Daoy (cell line): ENCODE data around the gene NUP214. TPM values are rescaled to one million over a fixed set of nuclear protein-coding genes. Genes with fewer than 3 reads are reported as not detected.

ENCODE experiments used
- DNase-seq: peaks from one replicate; pipeline ENCODE4 v3.0.0-alpha.2; 2015; ENCODE audit warnings: low read depth
- total RNA-seq: library from RNA; depleted of rRNA; stranded (reverse); fragments of >200 nt; shearing (Covaris generic); gene quantifications from 2 replicates; pipeline ENCODE4 v1.2.3, GENCODE V29; 2014; rRNA removed

The NUP214 gene
- total RNA-seq, 1 experiment from 2014 or later, result 28.7 TPM

DNA sequence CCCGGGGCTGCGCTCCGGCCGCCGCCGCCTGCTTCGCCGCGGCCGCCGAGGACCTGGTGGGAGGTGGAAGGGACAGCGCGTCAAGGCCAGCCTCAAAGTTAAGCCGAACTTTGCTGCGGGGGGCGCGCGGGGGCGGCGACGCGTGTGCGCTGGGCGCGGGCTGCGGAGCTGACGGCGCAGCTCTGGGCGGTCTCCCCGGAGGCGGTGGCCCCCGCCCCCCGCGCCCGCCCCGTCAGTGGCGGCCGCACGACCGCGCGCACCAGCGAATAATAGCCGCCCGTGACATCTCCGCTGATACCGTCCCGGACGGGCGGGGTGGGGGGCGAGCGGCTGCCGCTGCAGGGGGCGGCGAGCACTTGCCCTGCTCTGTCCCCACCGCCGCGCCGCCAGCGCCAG is 151.5 kb downstream of the NUP214 start:
- no peak for DNase-seq

DNA sequence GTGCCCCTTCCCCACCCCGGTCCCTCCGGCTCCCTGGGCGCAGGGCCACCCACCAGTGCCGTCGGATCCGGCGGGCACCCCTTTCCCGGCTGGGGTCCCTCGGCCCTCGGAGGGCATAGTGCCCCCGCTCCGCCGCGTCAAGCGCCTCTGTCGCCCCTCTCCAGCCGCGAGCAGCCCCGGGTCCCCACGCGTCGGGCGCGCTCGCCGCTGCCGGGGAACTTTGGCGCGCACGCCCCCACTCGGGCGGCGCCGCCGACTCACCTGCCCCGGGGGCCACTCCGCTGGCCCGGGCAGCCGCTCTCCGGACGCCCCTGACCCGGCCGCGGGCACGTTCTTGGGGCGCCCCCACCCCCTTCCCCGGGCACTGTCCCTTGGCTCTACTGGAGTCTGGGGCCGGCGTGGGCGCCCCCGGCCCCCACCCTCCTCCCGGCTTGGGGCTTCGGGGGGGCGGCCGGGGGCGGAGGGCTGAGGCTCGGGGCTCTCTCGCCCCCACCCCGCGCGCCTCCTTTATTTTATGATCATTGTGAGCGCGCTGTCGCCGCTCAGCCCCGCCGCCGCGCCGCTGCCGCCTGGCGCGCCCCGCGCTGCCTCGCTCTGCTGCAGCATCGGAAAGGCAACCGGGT is 152.0 kb downstream of the NUP214 start:
- no peak for DNase-seq

DNA sequence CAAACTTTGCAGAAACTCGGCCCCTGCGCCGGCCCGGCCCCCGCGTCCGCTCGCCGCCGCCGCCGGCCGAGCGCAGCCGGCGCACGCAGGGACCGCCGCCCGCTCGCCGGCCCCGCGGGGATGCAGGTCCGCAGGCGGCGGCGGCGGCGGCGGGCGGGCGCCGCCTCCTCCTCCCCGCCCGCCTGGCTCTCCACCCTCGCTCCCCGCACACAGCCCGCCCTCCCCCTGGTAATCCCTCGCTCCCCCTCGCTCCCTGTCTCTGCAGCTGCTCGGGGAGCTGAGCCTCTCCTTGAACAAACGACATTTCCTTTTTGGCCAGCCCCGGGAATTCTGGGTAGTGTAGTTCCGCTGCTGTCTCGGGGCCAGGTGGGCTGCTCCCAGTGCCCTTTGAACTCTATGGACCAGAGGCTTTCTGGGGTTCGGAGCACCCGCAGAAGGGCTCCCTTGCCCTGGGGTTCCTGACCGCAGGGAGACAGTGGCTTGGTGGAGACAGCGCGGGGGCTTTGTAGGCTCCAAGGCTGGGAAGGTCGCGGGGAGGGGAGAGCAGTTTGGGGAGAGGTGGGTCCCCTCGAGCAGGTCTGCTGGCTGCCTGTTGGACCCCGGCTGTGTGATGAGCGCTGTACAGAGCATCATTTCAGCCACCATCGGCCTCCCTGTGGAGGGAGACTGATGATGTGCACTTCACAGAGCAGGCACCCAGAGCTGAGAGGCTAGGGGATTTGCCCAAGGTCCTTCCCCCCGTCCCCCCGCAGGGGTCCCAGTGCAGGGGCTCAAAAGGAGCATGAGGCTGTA is 152.7 kb downstream of the NUP214 start:
- peak; percentile 92 for DNase-seq

DNA sequence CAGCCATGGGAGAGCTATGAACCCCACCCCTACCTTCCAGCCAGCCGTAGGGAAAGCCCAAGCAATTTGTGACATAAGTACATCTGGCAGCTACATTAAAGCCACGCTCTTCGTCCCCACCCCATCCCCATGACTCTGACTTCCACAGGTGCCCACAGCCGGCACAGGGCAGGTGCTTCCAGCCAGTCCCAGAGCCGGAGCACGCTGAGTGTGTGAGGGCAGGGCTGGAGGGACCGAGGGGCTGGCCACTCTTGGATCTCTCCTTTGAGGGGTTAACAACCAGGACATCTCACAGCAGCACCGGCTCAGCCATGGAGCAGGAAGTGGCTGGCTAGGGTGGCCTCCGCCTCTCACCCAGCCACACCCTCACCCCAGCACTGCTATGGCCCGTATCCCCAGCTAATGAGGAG is 153.3 kb downstream of the NUP214 start:
- no peak for DNase-seq

DNA sequence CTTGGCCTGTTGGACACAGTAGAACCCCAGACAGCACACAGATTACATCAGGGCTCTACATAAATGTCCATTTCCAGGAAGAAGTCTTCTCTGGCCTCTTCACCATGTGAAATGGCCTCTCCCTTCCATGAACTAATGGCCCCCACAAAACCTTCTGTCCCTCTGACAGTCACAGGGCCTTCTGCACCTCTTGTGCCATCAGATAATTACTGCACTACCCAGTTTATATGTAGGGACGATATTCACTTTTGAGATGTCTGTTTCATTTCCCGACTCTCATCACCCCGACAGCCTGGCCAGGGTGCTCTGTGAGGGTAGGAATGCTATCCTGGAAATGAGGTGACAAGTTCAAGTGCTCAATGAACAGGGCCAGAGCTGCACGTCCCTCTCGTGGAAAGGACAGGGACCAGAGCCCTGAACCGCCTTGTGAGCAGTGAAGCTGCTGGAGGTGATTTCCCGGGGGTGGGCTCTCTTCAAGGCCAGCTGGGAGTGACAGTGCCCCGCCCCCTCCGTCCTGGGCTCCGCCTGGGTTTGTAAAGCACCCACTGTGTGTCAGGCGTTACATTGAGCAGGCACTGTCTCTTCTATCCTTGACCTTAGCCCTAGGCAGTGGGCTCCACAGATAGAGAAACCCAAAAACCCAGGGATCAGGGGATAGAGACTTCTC is 153.9 kb downstream of the NUP214 start:
- no peak for DNase-seq

DNA sequence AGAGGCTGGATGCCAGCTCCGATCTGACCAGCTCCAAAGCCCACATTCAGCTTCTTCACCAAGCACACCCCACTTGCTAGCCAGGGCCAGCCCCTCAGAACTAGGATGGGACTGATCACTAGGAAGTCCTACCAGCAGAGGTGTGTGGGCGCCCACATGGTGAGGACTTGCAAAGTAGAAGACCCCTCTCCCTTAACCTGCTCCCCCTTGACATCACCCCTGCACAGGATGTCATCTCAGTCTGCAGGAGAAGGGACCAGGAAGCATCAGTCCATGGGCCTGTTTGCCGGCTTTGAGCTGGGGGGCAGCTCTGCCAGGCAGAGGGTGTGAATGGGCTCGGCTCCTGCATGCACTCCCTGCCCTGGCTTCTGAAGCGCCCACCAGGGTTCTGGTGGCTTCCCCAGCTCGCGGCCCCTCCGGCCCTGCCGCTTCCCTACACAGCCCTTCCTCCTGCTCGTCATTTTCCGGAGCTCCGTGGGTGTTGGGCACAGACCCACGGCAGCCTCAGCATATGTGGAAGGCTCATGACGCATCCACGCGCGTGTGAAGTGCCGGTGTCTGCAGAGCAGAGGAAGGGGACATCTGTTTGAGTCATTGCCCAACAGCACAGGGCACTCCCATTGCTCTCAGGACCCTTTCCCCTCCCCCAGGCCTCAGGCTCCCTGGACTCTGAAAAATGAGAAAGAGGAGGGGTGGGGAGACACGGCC is 154.6 kb downstream of the NUP214 start:
- DNase-seq, result no peak

DNA sequence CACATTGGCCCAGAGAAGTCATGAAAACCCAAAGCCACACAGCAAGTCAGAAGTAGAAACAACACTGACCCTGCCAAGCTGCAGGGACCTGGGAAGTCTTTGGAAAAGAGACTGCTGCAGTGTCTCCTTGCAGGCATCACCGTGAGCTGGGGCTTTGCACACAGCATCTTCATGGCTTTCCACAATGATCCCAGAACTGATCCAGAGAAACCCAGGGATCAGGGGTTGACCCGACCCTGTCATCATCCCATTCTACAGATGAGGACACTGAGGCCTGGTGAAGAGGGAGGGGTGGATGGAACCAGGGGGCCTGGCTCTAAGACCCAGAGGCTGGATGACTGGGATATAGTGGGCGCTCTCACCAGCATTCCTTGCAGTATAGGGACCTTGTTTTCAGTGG is 155.3 kb downstream of the NUP214 start:
- no peak for DNase-seq

DNA sequence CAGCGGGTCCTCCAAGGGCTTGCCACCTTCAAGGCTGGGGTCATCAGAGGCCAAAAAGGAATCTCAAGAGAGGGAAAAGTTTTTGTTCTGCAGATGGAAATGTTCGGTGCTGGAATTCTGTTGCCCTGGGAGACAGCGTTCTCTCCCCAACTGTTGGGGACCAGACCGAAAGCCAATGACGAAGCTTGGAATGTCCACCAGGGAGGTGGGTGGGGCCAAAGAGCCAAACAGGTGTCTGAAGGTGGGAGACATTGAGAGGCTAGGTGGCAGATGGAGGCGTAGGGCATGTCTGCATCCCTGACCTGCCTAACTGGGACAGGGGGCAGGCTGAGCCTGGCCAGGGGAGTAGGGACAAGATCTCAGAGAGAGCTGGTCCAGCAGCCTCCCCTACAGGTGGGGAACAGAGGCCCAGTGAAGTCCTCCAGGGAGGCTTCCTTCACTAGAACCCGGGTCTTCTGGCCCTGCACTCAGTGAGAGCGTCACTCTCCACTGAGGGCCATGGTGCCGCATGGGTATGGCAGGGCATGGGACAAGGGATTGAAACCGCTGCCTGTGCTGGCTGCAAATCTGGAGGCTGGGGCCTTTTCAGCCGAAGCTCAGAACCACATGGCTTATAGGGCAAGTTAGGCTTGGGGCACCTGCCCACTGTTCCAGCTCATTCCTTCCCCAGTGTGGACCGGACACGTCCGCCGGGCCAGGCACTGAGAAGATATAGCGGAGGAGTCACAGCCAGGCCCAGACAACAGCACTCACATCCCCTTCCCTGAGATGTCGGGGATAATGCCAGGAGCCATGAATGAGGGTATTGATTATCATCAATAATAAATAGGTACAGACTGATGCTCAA is 156.0 kb downstream of the NUP214 start:
- DNase-seq, result no peak

DNA sequence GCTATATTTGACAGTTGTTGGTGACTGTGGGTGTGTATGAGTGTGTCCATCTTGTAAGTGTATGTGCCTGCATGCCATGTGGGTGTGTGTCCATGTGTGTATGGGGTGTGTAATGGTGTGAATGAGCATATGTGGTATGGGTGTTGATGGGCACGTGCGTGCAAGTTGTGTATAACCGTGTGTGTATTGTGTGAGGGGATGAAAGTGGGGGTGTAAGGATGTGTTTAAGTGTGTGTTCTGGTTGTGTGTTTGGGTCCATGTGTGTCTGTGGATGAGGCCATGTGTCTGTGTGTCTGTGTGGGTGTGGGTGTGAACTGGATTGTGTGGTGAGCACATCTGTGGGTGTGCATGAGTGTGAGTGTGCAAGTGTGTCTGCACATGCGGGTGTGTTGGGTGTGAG is 156.8 kb downstream of the NUP214 start:
- DNase-seq, result no peak

DNA sequence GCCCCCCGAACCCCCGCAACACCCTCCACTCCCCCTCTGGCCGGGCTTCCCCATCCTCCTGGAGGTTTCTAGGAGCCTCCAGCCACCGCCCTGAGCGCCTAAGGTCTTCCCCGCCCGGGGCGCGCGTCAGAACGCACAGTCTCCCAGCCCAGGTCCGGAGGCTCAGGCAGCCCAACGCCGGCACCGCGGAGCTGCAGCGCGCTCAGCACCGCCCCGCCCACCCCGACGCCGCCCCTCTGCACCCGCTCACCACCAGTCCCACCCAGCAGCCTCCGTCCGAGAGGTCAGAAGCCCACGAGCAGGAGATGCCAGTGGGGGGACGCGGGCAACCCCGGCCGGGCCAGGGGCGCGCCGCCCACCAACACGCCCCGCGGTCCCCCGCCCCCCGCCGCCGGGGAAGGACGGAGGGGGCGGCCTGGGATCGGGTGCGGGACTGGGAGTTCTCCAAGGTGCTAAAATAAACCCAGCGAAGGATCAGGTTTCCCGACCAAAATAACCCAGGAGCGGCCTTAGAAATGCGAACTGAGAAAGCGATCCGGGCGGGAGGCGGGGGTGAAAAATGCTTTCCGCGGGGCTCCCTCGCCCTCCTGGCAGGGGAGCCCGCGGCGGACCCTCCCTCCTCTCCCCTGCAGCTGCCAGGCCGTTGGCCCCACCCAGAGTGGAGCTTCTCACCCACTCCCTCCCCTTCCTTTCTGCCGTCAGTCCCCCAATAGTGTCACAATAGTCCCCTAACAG is 157.5 kb downstream of the NUP214 start:
- no peak for DNase-seq

Other genes starting within 250 kb of the NUP214 start
- not detected in 2 replicates for gene QRFP, start 228.8 kb upstream of the NUP214 start, total RNA-seq
- 3.3 and 11.0 TPM in 2 replicates for gene FIBCD1, start 186.3 kb upstream of the NUP214 start, total RNA-seq
- 2.5 and 3.8 TPM in 2 replicates for gene LAMC3, start 116.4 kb upstream of the NUP214 start, total RNA-seq
- 3.5 and 5.2 TPM in 2 replicates for gene AIF1L, start 29.1 kb upstream of the NUP214 start, total RNA-seq
- gene FAM78A, start 150.9 kb downstream of the NUP214 start, total RNA-seq, result 0.51 and 0.71 TPM in 2 replicates
- gene PLPP7, start 164.1 kb downstream of the NUP214 start, total RNA-seq, result 5.4 and 7.1 TPM in 2 replicates